Endothelial cell of umbilical vein (primary cell): Measurements from ENCODE around the gene C2orf74. TPM values are rescaled to one million over a fixed set of nuclear protein-coding genes. Genes with fewer than 3 reads are reported as not detected.

ENCODE experiments used
- BruUV-seq: library from RNA; stranded (reverse); fragments of 400-500 nt; replicated peaks from 2 replicates; lab custom pipeline; 2021; lab: Mats Ljungman, UMichigan
- CTCF ChIA-PET: fragments of 300-600, 350-600 bp; sonication (Branson Sonifier 250); formaldehyde crosslinking; loops from one replicate; lab custom pipeline; 2021; ENCODE audit warnings: antibody characterized with exemption, inconsistent platforms; lab: Charles Lee
- POLR2A ChIA-PET: fragments of 300-600, 350-600 bp; sonication (Branson Sonifier 250); formaldehyde crosslinking; loops from one replicate; lab custom pipeline; 2021; ENCODE audit warnings: antibody characterized with exemption, inconsistent platforms; lab: Charles Lee
- DNase-seq: peaks from one replicate; pipeline ENCODE4 v3.0.0-alpha.2; 2011; ENCODE audit warnings: low read depth, low spot score
- FAIRE-seq: peaks from 2 replicates; lab custom pipeline; 2011; peaks lifted over from hg19 to GRCh38; lab: Jason Lieb, UNC
- H2AFZ ChIP-seq: 2 replicates; pipeline ENCODE4 v1.6.0; 2012; ENCODE audit warnings: low read depth, low read length, control low read depth, inconsistent platforms
- H3K27ac ChIP-seq: 2 replicates; pipeline ENCODE4 v1.5.1; 2011; ENCODE audit warnings: low read depth, mild to moderate bottlenecking, control low read depth, low read length, moderate library complexity; ENCODE audit not compliant: insufficient read depth
- H3K27me3 ChIP-seq, 2 experiments: 2 replicates each; pipeline versions ENCODE4 v1.6.0 to v1.6.1; 2011; ENCODE audit warnings: low read length in 2 of 2, mixed read lengths in 1 of 2; ENCODE audit not compliant: control insufficient read depth in 2 of 2, insufficient read depth in 2 of 2
- H3K36me3 ChIP-seq, 2 experiments: 2 replicates in 1 of 2; 3 replicates in 1 of 2; pipeline ENCODE4 v1.5.1; 2011; ENCODE audit warnings: low read length in 2 of 2, mild to moderate bottlenecking in 1 of 2, moderate library complexity in 1 of 2; ENCODE audit not compliant: control insufficient read depth in 2 of 2, insufficient read depth in 2 of 2; ENCODE audit errors: extremely low read depth in 1 of 2
- H3K4me1 ChIP-seq: 3 replicates; pipeline ENCODE4 v1.5.1; 2011; ENCODE audit warnings: mild to moderate bottlenecking, low read length; ENCODE audit not compliant: control insufficient read depth, insufficient read depth; ENCODE audit errors: extremely low read depth
- H3K4me2 ChIP-seq: 2 replicates; pipeline ENCODE4 v1.6.1; 2011; ENCODE audit warnings: low read length, control low read depth, mixed read lengths; ENCODE audit not compliant: insufficient read depth
- H3K4me3 ChIP-seq, 3 experiments: fragments of 200-600 bp in 1 of 3; sonication (generic), shearing (Covaris generic) in 1 of 3; replicated peaks in 1 of 3; 2 replicates each; pipeline ENCODE4 v1.5.1; 2011 to 2016; ENCODE audit warnings: control low read depth in 3 of 3, low read length in 3 of 3, mild to moderate bottlenecking in 2 of 3, inconsistent platforms in 1 of 3, low read depth in 1 of 3, moderate library complexity in 1 of 3; ENCODE audit not compliant: insufficient read depth in 1 of 3
- H3K79me2 ChIP-seq: 2 replicates; pipeline ENCODE4 v1.6.0; 2012; ENCODE audit warnings: low read length, inconsistent platforms; ENCODE audit not compliant: control insufficient read depth, insufficient read depth
- H3K9ac ChIP-seq: replicated peaks from 2 replicates; pipeline ENCODE3; 2011; ENCODE audit warnings: low read length, control low read depth; ENCODE audit not compliant: insufficient read depth; ENCODE audit errors: extremely low read depth
- H3K9me1 ChIP-seq: replicated peaks from 3 replicates; pipeline ENCODE4 v1.6.0; 2011; ENCODE audit warnings: mild to moderate bottlenecking, low read length; ENCODE audit not compliant: control insufficient read depth, insufficient read depth; ENCODE audit errors: extremely low read depth
- H3K9me3 ChIP-seq: replicated peaks from 2 replicates; pipeline ENCODE4 v1.5.1; 2012; ENCODE audit warnings: low read length, inconsistent platforms; ENCODE audit not compliant: control insufficient read depth, insufficient read depth
- H4K20me1 ChIP-seq: replicated peaks from 2 replicates; pipeline ENCODE3; 2011; ENCODE audit warnings: mild to moderate bottlenecking, low read length; ENCODE audit not compliant: control insufficient read depth, insufficient read depth; ENCODE audit errors: extremely low read depth
- CTCF ChIP-seq, 2 donors: IDR thresholded peaks; 1 replicate in 1 of 2; 2 replicates in 1 of 2; pipeline ENCODE4 v1.5.1; 2011; ENCODE audit warnings: low read length in 2 of 2, mild to moderate bottlenecking in 2 of 2, moderate library complexity in 2 of 2, control low read depth in 1 of 2, inconsistent platforms in 1 of 2, low read depth in 1 of 2; ENCODE audit not compliant: insufficient read depth in 1 of 2; ENCODE audit errors: extremely low read depth in 1 of 2
- EZH2 ChIP-seq: IDR thresholded peaks from 2 replicates; pipeline ENCODE4 v1.6.1; 2012; ENCODE audit warnings: borderline replicate concordance, low read depth, mild to moderate bottlenecking, moderate library complexity, low read length, inconsistent platforms; ENCODE audit not compliant: severe bottlenecking
- FOS ChIP-seq: IDR thresholded peaks from 2 replicates; pipeline ENCODE4 v1.6.1; 2011; ENCODE audit warnings: mild to moderate bottlenecking, low read length, moderate library complexity, borderline replicate concordance; ENCODE audit not compliant: insufficient read depth
- GATA2 ChIP-seq: IDR thresholded peaks from 2 replicates; pipeline ENCODE4 v1.7.0; 2011; ENCODE audit warnings: low read depth, mild to moderate bottlenecking, moderate library complexity, mixed read lengths, low read length; ENCODE audit not compliant: insufficient read length, insufficient read depth
- JUN ChIP-seq: IDR thresholded peaks from 2 replicates; pipeline ENCODE4 v1.6.1; 2011; ENCODE audit warnings: borderline replicate concordance, low read depth; ENCODE audit not compliant: insufficient read length, insufficient read depth
- MAX ChIP-seq: IDR thresholded peaks from 2 replicates; pipeline ENCODE4 v1.6.1; 2011; ENCODE audit not compliant: insufficient read depth, insufficient read length
- MYC ChIP-seq: IDR thresholded peaks from one replicate; pipeline ENCODE4 v1.6.1; 2011; ENCODE audit warnings: mild to moderate bottlenecking, low read depth, low read length
- POLR2A ChIP-seq: IDR thresholded peaks from 2 replicates; pipeline ENCODE4 v1.6.1; 2012; ENCODE audit warnings: low read depth, mild to moderate bottlenecking, control low read depth, low read length
- POLR2AphosphoS5 ChIP-seq: IDR thresholded peaks from 2 replicates; pipeline ENCODE4 v1.6.1; 2012; ENCODE audit warnings: low read depth, mild to moderate bottlenecking, control low read depth, low read length, moderate library complexity; ENCODE audit not compliant: insufficient read depth
- dilution Hi-C: fragments of 300-500 bp; cut with MboI; formaldehyde crosslinking; loops from one replicate; pipeline ENCODE4 v1.15.0; 2019; ENCODE audit warnings: low sequenced_read_pairs; ENCODE audit not compliant: extremely low pct_ligation_motif_present
- intact Hi-C: fragments of 100-400 bp; cut with micrococcal nuclease; formaldehyde crosslinking; loops from one replicate; pipeline ENCODE4 v1.10.0; 2022
- polyA plus RNA-seq, 4 experiments: library from polyadenylated mRNA; depleted of rRNA in 3 of 4; stranded (reverse) in 3 of 4; unstranded in 1 of 4; fragments of >200 nt; gene quantifications; 2 replicates each; pipeline versions ENCODE4 v1.2.1 to v1.2.3, GENCODE V29; 2011 to 2012; ENCODE audit warnings: missing spikeins in 1 of 4
- total RNA-seq: library from RNA; stranded (reverse); gene quantifications from 2 replicates; pipeline ENCODE4 v1.2.3, GENCODE V29; 2021

C2orf74 gene
- total and polyA plus RNA-seq, 2 donors (not counting 3 experiments of a cell fraction or from before 2014, with no cell fraction given) = 4.1 to 5.6 TPM

DNA sequence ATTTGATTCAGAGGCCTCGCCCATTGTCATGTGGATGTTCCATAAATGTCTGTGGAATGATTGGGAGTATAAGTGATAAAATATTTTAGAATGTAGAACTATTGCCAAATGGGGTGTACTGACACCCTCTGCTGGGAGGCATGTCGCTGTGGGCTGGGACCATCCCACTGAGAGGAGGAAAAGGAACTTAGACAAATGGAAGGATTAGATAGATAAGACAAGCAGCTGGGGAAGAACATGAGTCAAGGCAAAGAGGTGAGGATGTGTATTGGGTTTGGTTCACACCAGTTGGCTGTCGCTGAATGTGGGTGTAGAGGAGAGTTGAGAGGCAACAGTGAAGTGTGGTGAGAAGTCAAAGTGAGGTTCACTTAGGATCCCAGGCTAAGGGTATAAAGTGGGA, 4.0 kb downstream of the C2orf74 start:
- CTCF ChIA-PET = no interaction called here
- no peak overlapping the region for H3K27ac ChIP-seq
- dilution Hi-C loops (no loop called here), intact Hi-C loops (no loop called here)
- no peak for TF ChIP-seq JUN
- no peak for TF ChIP-seq FOS
- TF ChIP-seq CTCF (IDR thresholded peaks at IDR 0.05; ENCODE audit: extremely low read depth in 1 of 2, insufficient read depth in 1 of 2, low read depth in 1 of 2, low read length in 2 of 2) = no peak
- no peak for TF ChIP-seq MAX
- TF ChIP-seq POLR2AphosphoS5 = no peak
- no peak for TF ChIP-seq POLR2A
- TF ChIP-seq EZH2 = no peak
- no peak for TF ChIP-seq GATA2
- no peak for TF ChIP-seq MYC
- no peak for DNase-seq
- H3K4me1 ChIP-seq = no peaks in the 10 kb centered on the region
- no peaks in the 10 kb centered on the region for H3K9me1 ChIP-seq
- no peaks in the 10 kb centered on the region for H4K20me1 ChIP-seq
- no peaks in the 10 kb centered on the region for H3K79me2 ChIP-seq
- H3K4me3 ChIP-seq = no peak overlapping the region
- no peaks in the 10 kb centered on the region for H3K27me3 ChIP-seq
- no peaks in the 10 kb centered on the region for H3K36me3 ChIP-seq
- no peak overlapping the region for H3K9ac ChIP-seq
- no TSS peak for BruUV-seq
- POLR2A ChIA-PET = no interaction called here
- FAIRE-seq = no peak
- H3K9me3 ChIP-seq = no peaks in the 10 kb centered on the region
- H3K4me2 ChIP-seq = no peak overlapping the region
- no peak overlapping the region for H2AFZ ChIP-seq
